Measurements from ENCODE around the gene ARID4B. TPM values are rescaled to one million over a fixed set of nuclear protein-coding genes. Genes with fewer than 3 reads are reported as not detected.

The ARID4B gene
- total RNA-seq, 1 experiment from 2014 or later, result 17.6 TPM

- no peaks in the 10 kb centered on the region for H3K4me1 ChIP-seq (ENCODE audit: insufficient read depth, low read length, poor library complexity, severe bottlenecking)
- H3K9me3 ChIP-seq (ENCODE audit: low read depth, low read length, poor library complexity, severe bottlenecking), result no peaks in the 10 kb centered on the region
- TF ChIP-seq EZH2 (IDR thresholded peaks at IDR 0.05; ENCODE audit: borderline replicate concordance, low read depth, low read length, poor library complexity, severe bottlenecking) (no peak), CTCF (conservative IDR thresholded peaks at IDR 0.05; ENCODE audit: low read depth, low read length) (no peak)
- DNase-seq (ENCODE audit: low spot score), result no peak
- no TSS peak for BruUV-seq (replicated peaks)
- H3K4me3 ChIP-seq (ENCODE audit: low read depth, low read length, poor library complexity, severe bottlenecking), result no peak overlapping the region
- H3K36me3 ChIP-seq (ENCODE audit: insufficient read depth, low read length, poor library complexity, severe bottlenecking), result no peaks in the 10 kb centered on the region
- intact Hi-C loops (cut with micrococcal nuclease; ENCODE audit: unreplicated experiment), result no loop called here
- ChIA-PET CTCF (no interaction called here), POLR2A (ENCODE audit: low non-redundant PET) (no interaction called here)
- H3K27me3 ChIP-seq (replicated peaks; ENCODE audit: insufficient read depth, low read depth, low read length, poor library complexity), result no peaks in the 10 kb centered on the region
- H3K27ac ChIP-seq (ENCODE audit: low read depth, low read length, poor library complexity, severe bottlenecking), result no peak overlapping the region
Measured at GRCh38 chr1:235239851-235240250, 88.1 kb downstream of the ARID4B start.

- no peak overlapping the region for H3K27ac ChIP-seq (ENCODE audit: low read depth, low read length, poor library complexity, severe bottlenecking)
- no TSS peak for BruUV-seq (replicated peaks)
- TF ChIP-seq CTCF (conservative IDR thresholded peaks at IDR 0.05; ENCODE audit: low read depth, low read length) (no peak), EZH2 (IDR thresholded peaks at IDR 0.05; ENCODE audit: borderline replicate concordance, low read depth, low read length, poor library complexity, severe bottlenecking) (no peak)
- POLR2A ChIA-PET (ENCODE audit: low non-redundant PET), result no interaction called here
- no peaks in the 10 kb centered on the region for H3K4me1 ChIP-seq (ENCODE audit: insufficient read depth, low read length, poor library complexity, severe bottlenecking)
- intact Hi-C loops (cut with micrococcal nuclease; ENCODE audit: unreplicated experiment), result no loop called here
- DNase-seq (ENCODE audit: low spot score), result no peak
- H3K9me3 ChIP-seq (ENCODE audit: low read depth, low read length, poor library complexity, severe bottlenecking), result no peaks in the 10 kb centered on the region
- no peaks in the 10 kb centered on the region for H3K27me3 ChIP-seq (replicated peaks; ENCODE audit: insufficient read depth, low read depth, low read length, poor library complexity)
- H3K36me3 ChIP-seq (ENCODE audit: insufficient read depth, low read length, poor library complexity, severe bottlenecking), result no peaks in the 10 kb centered on the region
- CTCF ChIA-PET, result interaction anchor here (0.7 kb wide), 1 partner anchor 15 kb away, joined by 4 read pairs; no protein-coding TSS in a partner anchor
- no peak overlapping the region for H3K4me3 ChIP-seq (ENCODE audit: low read depth, low read length, poor library complexity, severe bottlenecking)
Measured at GRCh38 chr1:235238558-235238957, 89.4 kb downstream of the ARID4B start.

GRCh38 chr1:235236128-235236527 is 91.9 kb downstream of the ARID4B start:
- no peak for DNase-seq (ENCODE audit: low spot score)
- no TSS peak for BruUV-seq (replicated peaks)
- Histone ChIP-seq H3K36me3 (ENCODE audit: insufficient read depth, low read length, poor library complexity, severe bottlenecking) (no peaks in the 10 kb centered on the region), H3K4me3 (ENCODE audit: low read depth, low read length, poor library complexity, severe bottlenecking) (no peak overlapping the region), H3K27ac (ENCODE audit: low read depth, low read length, poor library complexity, severe bottlenecking) (no peak overlapping the region), H3K9me3 (ENCODE audit: low read depth, low read length, poor library complexity, severe bottlenecking) (no peaks in the 10 kb centered on the region), H3K27me3 (replicated peaks; ENCODE audit: insufficient read depth, low read depth, low read length, poor library complexity) (no peaks in the 10 kb centered on the region), H3K4me1 (ENCODE audit: insufficient read depth, low read length, poor library complexity, severe bottlenecking) (no peaks in the 10 kb centered on the region)
- CTCF ChIA-PET, result no interaction called here
- TF ChIP-seq CTCF (conservative IDR thresholded peaks at IDR 0.05; ENCODE audit: low read depth, low read length) (no peak), EZH2 (IDR thresholded peaks at IDR 0.05; ENCODE audit: borderline replicate concordance, low read depth, low read length, poor library complexity, severe bottlenecking) (no peak)
- intact Hi-C loops (cut with micrococcal nuclease; ENCODE audit: unreplicated experiment), result no loop called here
- POLR2A ChIA-PET (ENCODE audit: low non-redundant PET), result no interaction called here

Measured in A673 (cell line).